ENCODE results near the gene SP140L. TPM values are rescaled to one million over a fixed set of nuclear protein-coding genes. Genes with fewer than 3 reads are reported as not detected.
"Not testable (repeated sequence)": the region's sequence is repeated elsewhere in the genome, so short reads cannot be mapped to it uniquely, and the experiment has no call there.

The SP140L gene
- total RNA-seq, 2 donors from 2014 or later = 18.6 to 23.4 TPM

DNA sequence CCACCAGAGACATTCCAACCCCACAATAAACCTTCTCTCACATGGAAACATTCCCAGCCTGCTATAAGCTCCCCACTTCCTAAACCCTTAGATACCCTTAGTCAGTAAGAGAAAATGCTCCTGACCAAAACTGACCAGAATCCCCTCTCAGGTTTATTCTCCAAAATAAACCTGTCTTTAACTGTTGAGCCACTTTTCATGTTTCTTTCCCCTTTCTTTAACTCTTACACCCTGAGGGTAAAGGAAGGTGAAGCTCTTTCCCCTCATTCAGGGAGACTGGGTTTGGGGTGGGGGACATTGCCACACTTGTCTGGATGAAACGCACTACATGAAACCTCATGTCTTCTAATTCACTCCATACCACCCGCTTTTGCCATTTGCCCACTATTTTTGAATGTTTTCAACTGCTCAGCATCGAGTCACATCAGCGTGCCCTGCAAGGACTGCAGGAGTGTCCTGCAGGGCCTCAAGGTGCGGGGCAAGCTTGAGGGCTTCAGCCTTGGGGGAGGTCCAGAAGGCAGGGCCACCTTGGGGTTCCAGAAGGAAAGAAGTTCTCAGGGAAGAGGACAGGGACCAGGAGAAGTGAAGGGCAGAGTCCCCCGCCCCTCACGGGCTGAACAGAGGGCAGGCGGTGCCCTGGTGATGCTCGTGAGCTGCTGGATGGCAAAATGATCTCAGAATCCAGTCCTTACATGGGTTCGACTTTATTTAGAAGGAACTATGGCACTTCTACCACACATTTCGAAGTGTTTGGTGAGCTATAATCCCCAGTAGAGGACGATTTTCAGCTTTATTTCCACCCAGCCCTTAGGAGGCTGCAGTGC is 4.2 kb upstream of the SP140L start:
- no peak for ATAC-seq
- no peak for DNase-seq
- intact Hi-C loops (cut with DNase I, micrococcal nuclease) = no loop called here

DNA sequence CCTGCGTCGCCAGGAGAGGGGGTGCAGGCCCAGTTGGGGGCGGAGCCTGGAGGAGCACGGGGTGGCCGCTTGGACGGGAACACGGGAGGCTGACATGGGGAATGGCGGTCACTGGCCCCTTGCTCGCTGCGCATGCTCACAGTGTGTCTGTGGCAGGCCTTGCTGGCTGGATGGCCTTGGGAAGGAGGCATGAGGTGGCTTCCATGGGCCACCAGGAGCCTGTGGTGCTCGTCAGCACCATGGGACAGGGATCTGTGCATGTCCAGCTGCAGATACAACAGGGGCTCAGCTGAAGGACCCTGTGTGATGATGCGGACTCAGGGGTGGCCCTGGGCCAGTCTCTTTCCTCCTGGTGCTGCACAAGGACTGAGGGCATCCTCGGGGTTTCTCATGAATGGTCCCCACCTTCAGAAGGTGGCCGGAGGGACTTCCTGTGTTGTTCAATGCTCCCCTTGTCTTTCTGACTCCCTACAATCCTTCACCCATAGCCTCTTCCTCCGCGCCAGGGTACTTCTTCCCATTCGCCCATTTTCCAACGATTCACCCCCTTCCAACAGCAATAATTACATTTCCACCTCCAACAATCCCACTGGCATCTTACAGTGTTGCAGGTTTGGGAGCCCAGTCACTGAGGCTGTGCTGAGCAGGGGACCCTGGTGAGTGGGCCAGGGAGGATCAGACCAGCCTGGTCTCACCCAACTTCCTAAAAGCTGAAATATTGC is 3.4 kb upstream of the SP140L start:
- DNase-seq = no peak
- no peak for ATAC-seq
- intact Hi-C loops (cut with DNase I, micrococcal nuclease) = no loop called here

DNA sequence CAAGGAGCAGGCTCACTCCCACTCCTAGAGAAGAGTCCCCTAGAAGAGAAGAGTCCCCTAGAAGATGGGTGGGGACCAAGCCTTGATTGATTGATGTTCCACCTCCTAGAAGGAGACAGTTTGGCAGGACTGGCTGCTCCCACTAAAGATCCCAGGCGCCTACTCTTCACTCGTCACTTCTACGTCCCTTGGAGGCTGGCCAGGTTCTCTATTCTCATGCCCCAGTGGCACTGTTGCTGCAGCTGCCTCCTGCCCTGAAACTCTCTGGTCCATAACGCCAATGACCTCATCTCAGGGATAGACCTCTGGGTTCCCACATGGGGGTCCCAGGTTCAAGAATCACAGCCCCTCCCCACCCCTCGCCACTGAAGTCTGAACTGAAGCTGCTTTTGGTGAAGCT is 2.5 kb upstream of the SP140L start:
- ATAC-seq = no peak
- DNase-seq = no peak
- intact Hi-C loops (cut with DNase I, micrococcal nuclease) = no loop called here

DNA sequence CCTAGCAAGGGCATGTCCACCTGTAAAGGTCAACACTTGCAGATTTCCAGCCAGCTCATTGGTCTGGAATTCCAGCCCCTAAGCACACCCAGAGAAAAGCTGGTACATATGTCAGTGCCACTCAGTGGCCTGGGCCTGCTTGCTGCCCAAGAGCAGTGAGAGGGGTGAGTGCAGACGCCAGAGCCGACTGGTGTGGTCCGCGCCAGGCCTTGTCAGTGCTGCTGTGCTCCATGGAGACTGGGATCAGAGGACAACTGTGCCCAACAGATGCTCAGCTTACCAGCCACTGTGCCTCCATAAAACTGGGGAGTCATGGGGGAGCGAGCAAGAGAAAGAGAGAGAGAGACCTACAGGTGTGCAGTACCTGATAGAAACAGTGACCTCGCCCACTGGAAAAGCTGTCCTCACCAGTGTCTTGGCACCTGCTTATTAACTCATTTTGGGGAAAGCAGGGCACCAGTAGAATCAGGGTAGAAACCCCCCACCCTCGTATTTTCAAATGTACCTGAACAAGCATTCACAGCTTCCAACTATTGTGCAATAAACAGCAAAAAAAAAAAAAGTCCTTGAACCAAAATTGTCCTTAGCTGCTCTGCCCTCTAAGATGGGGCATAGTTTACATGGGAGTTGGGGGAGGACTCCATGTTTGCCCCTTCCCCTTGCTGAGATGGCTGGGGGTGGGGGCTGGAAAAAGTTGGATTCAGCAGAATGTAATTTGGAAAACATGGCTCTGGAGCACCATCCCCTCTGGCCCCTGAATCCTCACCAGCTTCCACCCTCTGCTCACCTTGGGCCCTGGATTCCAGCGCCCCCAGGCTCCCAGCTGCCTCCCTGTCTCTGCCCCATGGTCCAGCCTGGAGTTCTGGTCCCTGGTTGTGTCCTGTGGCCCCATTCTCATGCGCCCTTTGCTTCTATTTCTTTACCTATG is 1.4 kb upstream of the SP140L start:
- intact Hi-C loops (cut with DNase I, micrococcal nuclease) = no loop called here
- ATAC-seq (no peak), DNase-seq (no peak)

DNA sequence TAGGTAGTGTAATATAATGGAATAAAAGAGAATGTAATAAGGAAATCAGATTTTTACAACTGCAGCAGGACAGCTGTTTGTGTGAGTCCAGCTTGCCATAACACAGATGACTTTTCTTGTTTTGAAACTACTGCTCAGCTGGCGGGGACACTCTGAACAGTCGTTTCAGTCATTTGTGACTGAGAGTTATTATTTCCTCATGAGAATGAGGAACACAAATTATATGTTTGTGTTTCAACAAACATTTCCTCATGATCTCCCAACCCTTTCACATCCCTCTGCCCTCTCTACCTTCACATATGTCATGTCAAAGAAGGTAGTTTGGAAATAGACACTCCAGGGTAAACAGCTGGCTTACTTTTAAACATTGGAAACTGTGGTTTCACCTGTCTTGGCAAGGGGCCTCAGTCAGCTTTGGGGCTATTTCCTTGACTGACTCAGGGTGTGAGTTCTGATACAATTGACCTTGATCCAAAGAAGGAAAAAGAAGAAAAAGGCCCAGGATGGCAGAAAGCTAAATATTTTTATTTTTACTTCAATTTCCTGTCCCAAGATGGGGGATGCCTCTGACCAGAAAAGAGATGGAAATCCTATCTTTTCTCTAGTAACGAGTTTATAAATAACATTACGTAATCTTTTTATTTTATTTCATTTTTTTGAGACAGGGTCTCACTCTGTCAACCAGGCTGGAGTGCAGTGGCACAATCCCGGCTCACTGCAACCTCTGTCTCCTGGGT is 593 bp downstream of the SP140L start:
- intact Hi-C loops (cut with DNase I, micrococcal nuclease) = no loop called here
- DNase-seq = no peak
- ATAC-seq = peak; percentile 78

DNA sequence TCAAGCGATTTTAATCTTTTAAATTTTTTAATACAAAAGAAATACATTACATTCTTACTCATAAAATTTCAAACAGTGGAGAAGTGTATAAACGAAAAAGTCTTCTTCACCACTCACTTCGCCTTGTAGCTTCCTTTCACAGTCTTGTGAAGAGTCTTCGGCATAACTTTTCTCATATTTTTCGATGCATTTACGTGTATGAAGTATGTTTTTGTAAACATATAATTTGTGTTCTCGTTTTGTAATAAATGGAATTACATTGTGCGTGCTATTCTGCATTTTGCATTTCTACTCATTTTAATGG is 1.1 kb downstream of the SP140L start:
- intact Hi-C loops (cut with DNase I, micrococcal nuclease) = no loop called here
- DNase-seq (no peak), ATAC-seq (no peak)

DNA sequence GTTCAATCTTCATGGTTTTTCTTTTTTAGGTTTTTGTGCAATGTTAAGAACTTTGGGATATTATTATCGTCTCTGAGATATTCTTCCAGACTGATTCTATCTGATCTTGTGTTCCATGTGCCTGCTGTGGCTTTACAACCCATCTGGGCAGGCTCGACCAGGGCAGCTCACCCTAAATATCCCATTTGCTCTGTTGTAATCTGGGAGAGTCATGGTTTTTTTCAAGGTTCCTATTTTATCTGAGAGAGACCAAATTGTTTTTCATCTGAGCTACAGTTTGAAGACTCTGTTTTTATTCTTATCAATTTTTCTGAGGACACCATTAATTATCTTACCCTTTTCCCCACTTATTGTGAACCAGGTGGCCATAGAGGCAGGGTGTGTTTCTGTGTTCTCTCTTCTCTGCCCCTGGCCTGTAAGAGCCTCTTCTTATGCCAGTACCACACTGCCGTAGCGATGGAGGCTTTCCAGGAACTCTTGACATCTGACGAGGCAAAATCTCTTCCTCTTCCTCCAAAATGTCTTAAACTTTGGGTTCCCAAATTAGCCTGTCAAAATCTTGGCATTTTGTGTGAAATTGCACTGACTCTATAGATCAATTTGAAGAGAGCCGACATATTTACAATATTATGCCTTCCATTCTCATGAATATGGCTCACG is 3.1 kb downstream of the SP140L start:
- DNase-seq (no peak), ATAC-seq (no peak)
- intact Hi-C loops (cut with DNase I, micrococcal nuclease) = no loop called here

DNA sequence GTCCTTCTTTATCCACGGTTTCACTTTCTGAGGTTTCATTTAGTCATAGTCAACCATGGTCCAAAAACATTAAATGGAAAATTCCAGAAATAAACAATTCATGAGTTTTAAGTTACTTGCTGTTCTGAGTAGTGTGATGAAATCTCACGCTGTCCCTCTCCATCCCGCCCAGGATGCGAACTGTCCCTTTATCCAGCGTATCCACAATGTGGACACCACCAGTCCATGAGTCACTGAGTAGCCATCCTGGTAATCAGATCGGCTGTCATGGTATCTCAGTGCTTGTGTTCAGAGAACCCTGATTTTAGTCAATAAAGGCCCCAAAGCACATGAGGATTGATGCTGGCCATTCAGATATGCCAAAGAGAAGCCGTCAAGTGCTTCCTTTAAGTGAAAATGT is 3.7 kb downstream of the SP140L start:
- ATAC-seq (no peak), DNase-seq (no peak)
- intact Hi-C loops (cut with DNase I, micrococcal nuclease) = no loop called here

DNA sequence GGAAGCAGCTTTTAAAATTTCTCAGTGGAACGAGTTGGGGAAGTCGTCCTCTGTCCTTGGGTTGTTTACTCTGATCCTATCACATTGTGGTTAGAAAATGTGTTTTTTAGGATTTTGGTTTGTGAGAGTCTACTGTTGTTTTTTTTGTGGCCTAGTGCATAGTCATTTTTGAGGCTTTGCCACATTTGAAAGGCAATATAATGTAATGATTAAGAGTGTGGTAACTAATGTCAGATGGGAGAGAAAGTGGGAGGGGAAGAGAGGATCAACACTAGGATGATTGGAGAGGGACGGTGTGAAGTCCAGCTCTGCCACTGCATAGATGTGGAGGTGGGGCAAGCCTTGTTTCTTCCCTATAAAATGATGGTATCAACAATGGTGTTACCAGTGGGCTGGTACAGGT is 8.5 kb downstream of the SP140L start:
- intact Hi-C loops (cut with DNase I, micrococcal nuclease) = no loop called here
- DNase-seq = no peak
- no peak for ATAC-seq

DNA sequence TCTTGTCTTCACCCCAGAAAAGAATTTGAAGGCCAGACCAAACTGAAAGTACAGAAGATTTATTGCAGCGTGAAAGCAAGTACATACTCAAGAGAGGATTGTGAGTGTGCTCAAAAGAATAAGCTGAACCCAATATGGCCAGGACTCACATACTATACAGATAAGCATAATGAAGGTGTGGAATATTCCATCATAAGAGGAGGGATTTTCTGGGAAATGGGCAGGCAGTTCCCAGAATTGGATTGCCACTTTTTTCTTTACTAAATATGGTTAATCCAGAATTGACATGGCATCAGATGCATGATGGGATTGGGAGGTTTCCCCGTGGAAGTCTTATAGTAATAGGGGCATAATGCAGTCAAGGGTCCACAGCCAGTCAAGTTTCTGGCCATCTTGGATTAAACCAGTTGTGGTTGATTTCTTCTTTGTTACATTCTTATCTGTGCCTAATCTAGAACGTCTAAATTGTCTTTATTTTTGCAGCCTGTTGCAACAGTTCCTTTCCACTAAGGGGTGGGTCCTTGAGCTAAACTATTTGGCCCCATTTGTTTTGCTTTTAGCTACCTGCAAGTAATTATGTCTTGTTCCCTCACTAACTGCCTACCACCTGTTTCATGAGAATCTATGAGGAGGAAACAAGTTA is 9.0 kb downstream of the SP140L start:
- ATAC-seq (no peak), DNase-seq (no peak)
- intact Hi-C loops (cut with DNase I, micrococcal nuclease) = no loop called here

DNA sequence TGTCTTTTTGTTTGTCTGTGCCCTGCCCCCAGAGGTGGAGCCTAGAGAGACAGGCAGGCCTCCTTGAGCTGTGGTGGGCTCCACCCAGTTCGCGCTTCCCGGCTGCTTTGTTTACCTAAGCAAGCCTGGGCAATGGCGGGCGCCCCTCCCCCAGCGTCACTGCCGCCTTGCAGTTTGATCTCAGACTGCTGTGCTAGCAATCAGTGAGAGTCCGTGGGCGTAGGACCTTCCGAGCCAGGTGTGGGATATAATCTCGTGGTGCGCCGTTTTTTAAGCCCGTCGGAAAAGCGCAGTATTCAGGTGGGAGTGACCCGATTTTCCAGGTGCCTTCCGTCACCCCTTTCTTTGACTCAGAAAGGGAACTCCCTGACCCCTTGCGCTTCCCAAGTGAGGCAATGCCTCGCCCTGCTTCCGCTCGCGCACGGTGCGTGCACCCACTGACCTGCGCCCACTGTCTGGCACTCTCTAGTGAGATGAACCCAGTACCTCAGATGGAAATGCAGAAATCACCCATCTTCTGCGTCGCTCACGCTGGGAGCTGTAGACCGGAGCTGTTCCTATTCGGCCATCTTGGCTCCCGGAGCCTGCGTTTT is 15.0 kb downstream of the SP140L start:
- intact Hi-C loops (cut with DNase I, micrococcal nuclease); ATAC-seq; DNase-seq: not testable (repeated sequence)

DNA sequence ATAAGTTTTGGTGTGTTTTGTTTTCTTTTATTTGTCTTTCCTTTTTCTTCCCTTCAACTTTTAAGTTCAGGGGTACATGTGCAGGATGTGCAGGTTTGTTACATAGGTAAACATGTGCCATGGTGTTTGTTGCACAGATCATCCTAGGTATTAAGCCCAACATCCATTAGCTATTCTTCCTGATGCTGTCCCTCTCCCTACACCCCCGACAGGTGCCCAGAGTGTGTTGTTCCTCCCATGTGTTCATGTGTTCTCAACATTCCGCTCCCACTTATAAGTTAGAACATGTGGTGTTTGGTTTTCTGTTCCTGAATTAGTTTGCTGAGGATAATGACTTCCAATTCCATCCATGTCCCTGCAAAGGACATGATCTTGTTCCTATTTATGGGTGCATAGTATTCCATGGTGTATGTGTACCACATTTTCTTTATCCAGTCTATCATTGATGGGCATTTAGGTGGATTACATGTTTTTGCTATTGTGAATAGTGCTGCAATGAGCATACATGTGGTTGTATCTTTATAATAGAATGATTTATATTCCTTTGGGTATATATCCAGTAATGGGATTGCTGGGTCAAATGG is 16.1 kb downstream of the SP140L start:
- DNase-seq; ATAC-seq; intact Hi-C loops (cut with DNase I, micrococcal nuclease): not testable (repeated sequence)

DNA sequence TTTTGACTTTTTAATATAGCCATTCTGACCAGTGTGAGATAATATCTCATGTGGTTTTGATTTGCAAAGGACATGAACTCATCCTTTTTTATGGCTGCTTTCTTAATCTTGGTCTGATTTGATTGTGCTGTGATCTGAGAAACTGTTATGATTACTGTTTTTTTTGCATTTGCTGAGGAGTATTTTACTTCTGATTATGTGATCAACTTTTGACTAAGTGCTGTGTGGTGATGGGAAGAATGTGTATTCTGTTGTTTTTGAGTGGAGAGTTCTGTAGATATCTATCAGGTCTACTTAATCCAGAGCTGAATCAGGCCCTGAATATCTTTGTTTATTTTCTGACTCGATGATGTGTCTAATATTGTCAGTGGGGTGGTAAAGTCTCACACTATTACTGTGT is 16.8 kb downstream of the SP140L start:
- intact Hi-C loops (cut with DNase I, micrococcal nuclease) = no loop called here
- ATAC-seq (no peak), DNase-seq (no peak)

DNA sequence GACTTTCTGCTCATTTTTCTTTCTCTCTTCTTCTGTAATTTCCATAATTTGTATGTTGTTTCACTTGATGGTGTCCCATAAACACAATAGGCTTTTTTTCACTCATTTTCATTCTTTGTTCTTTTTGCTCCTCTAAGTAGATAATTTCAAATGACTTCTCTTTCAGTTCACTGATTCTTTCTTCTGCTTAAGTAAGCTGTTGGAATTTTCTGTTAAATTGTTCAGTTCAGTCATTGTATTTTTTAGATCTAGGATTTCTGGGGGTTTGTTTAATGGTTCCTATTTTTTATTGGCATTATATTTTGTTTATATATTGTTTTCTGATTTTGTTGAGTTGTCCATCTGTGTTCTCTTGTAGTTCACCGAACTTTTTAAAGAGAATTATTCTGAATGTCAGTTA is 19.5 kb downstream of the SP140L start:
- ATAC-seq = no peak
- DNase-seq = no peak
- intact Hi-C loops (cut with DNase I, micrococcal nuclease) = no loop called here

DNA sequence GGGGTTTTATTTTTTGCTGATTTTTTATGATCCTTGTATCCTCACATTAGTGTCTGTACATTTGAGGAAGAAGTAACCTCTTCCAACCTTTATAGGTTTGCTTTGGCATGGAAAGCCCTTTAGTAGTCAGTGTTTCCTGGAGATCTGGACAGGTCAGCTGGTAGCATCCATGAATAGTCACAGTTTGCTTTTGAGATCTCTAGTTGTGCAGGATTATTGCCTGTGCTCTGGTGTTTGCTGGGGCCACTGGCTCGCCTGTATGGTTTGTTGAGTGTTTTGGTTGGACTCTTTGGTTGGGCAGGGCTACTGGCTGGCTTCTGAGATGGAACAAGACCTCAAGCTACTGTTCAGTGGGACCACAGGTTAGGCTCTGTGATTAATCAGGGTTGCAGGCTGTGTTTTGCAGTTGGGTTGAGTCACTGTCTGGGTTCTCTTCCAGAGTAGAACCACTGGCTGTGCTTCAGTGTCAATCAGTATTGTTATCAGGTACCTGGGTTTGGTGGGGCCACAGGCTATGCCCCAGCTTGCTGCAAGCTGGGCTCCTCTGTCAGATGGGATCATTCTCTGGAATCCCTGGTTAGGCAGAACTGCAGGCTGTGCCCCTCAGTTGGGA is 20.0 kb downstream of the SP140L start:
- no peak for DNase-seq
- intact Hi-C loops (cut with DNase I, micrococcal nuclease) = no loop called here
- no peak for ATAC-seq

DNA sequence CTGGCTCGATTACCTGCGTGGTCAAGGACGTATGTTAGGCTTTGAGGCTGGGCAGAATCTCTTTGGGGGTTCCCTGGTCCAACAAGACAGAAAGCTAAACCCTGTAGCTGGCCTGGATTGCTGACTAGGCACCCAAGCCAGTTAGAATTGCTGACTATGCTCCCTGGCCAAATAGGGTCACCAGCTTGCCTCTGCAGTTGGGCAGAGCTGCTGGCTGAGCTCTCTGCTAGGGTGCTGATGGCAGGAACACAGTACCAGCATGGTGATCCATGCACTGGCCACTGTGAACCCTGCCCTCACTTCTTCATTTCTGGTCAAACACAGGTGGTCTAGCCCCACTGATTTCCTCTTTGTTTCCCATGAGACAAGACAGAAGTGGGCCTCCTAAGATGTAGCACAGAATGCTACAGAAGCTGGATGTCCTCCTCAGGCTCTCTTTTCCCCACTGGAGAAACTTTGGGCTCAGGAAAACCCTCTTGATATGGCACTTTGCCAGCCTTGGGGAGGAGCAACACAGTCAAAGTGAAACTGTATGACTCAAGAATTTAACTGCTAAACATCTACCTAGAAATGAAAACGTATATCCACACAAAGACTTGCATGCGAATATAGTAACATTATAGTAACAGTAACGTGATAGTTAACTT is 20.8 kb downstream of the SP140L start:
- DNase-seq = no peak

More for the DNA sequence above, 20.8 kb downstream of the SP140L start:
- peak; percentile 33 for ATAC-seq
- intact Hi-C loops (cut with DNase I, micrococcal nuclease) = no loop called here

Measured in left colon (tissue), 2 donors.